Inferior parietal cortex (tissue), 1 donor: ENCODE measurements around the gene KCNG4.
A peak's percentile ranks its signal among the peaks of the same experiment; 100 is the strongest.

ENCODE experiments used
- DNase-seq: peaks from one replicate; pipeline ENCODE4 v3.0.0-alpha.2; 2016; ENCODE audit errors: extremely low spot score

KCNG4 gene

GRCh38 chr16:84183572-84183875 is 56.3 kb downstream of the KCNG4 start:
- DNase-seq = no peak

- DNase-seq = no peak
These were observed 56.9 kb downstream of the KCNG4 start for GRCh38 chr16:84182680-84183571.

GRCh38 chr16:84182104-84182503 is 57.7 kb downstream of the KCNG4 start:
- no peak for DNase-seq

GRCh38 chr16:84181144-84181915 is 58.5 kb downstream of the KCNG4 start:
- DNase-seq = no peak

GRCh38 chr16:84180519-84181140 is 59.2 kb downstream of the KCNG4 start:
- DNase-seq = no peak

- no peak for DNase-seq
These were observed 60.0 kb downstream of the KCNG4 start for GRCh38 chr16:84179612-84180320.

- no peak for DNase-seq
These were observed 60.8 kb downstream of the KCNG4 start for GRCh38 chr16:84178892-84179611.

- no peak for DNase-seq
These were observed 61.6 kb downstream of the KCNG4 start for GRCh38 chr16:84178146-84178765.

GRCh38 chr16:84177741-84178073 is 62.1 kb downstream of the KCNG4 start:
- no peak for DNase-seq

GRCh38 chr16:84176192-84177053 is 63.4 kb downstream of the KCNG4 start:
- no peak for DNase-seq

GRCh38 chr16:84175350-84176081 is 64.3 kb downstream of the KCNG4 start:
- peak; percentile 29 for DNase-seq

- DNase-seq = no peak
These were observed 65.4 kb downstream of the KCNG4 start for GRCh38 chr16:84174396-84174795.

- no peak for DNase-seq
These were observed 70.0 kb downstream of the KCNG4 start for GRCh38 chr16:84169765-84170310.
